Skin of body (tissue), 2 donors: Measurements from ENCODE around the gene CADPS. TPM values are rescaled to one million over a fixed set of nuclear protein-coding genes. Genes with fewer than 3 reads are reported as not detected.

Source experiments
- DNase-seq: peaks from one replicate; lab custom pipeline; 2025; lab: John Stamatoyannopoulos, UW
- total RNA-seq: library from RNA; depleted of rRNA; stranded (reverse); fragments of >200 nt; gene quantifications from one replicate; pipeline ENCODE4 v1.2.3, GENCODE V29; 2014

Gene CADPS
- total RNA-seq, 1 donor from 2014 or later: 2.4 TPM

DNA sequence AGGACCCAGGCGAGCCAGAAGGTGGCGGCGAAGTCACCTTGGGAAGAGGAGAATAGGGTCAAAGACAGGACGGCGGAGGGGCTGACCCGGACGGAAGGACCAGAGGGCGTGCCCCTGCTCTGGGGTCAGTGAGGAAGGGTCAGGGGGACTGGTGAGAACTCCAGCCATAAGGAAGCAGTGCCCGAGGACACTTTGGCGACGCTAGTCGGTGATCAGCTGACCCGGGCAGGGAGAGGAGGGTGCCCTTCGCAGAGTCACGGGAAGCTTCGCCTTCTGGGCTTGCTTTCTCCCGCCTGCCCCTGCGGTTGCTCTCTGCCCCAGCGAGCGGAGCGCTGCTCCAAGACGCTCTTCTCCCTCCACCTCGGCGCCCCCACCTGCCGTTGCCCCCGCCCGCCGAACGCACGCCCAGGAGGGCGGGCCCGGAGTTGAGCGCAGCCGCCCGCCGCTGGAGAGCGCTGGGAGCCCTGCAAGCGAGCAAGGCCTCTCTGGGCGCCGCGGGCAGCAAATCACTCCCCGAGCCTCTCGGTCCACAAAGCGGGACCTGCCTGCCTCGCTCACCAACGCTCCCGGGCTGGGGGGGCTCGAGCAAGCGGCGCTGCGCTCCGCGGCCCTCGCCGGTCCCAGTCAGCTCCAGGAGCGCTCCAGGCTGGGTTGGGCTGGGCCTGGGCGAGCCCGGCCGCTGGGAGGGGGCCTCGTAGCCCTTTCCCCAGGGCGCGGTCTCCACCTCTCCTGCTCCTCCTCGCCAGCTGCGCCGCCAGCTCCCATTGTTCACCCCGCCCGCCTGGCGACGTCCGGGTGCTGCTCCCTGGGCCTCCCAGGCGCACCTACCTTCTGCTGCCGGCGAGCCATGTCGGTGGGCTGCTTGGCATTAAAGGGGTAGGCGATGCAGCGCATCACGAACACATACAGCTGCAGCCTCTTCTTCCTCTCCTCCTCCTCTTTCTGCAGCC, 1.2 kb downstream of the CADPS start:
- no peak for DNase-seq

DNA sequence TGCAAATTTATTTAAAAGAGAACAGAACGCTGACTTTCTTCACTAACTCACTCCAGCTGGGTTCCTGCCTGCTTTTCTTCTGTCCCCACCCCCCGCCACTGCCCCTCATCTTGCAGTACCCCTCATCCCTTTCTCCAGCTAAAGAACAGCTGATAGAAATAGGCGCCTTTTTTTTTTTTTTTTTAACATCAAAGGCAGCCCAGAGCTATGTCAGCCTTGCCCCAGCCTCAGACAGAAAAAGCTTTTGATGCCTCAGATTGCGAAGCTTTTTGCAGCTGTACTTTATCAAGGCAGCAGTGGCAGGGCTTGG, 1.8 kb downstream of the CADPS start:
- no peak for DNase-seq

DNA sequence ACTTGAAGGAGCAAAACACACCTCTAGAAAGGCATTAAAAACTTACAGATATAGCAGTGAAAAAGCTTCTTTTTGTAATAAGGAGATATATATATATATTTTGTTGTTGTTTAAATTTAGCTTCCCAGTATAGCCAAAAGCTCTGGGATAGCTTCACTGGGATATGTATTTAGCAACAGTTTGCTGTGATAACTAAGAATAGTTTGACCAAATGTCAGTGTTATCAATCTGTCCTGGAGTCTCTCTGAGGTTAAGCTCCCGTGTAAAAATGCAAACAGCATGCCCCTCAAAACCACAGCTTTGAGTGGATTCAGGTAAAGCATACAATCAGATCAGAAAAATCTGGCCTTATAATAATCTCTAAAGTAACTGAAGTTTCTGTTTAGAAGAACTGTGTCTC, 2.9 kb downstream of the CADPS start:
- no peak for DNase-seq

DNA sequence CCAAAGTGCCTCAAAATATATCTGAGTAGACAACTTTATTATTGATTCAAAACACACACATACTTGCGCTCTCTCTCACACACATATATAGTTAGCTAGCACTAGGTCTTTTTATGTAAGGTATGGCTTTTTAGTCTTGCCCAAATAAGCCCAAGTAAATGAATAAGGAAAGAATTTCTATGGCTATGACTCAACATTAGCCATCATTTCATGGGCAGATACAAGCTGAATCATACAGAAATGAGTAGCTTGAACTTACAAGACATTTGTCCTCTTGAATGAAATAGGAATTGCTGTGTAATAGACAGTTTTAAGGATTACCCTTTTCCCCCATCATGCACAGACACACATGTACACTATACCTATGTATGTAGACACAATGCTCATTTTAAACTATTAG, 4.9 kb downstream of the CADPS start:
- DNase-seq: no peak

DNA sequence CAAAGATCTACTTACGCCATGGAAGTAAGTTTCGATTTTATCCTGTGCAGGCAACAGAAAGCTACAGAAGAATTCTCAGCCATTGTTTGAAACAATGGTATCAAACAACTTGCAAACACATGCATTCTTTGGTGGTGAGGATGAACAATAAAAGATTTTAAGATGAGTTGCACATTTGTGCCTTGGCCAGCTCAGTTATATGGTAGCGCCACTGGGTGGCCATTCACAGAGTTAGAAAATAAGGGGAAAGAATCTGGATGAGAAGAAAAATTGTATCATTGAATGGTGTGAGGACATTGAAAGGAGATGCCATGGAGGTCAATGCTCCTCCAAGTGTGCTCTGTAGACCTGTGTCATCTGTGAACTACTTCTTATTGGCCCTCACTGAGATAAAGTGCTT, 11.6 kb downstream of the CADPS start:
- DNase-seq: no peak

DNA sequence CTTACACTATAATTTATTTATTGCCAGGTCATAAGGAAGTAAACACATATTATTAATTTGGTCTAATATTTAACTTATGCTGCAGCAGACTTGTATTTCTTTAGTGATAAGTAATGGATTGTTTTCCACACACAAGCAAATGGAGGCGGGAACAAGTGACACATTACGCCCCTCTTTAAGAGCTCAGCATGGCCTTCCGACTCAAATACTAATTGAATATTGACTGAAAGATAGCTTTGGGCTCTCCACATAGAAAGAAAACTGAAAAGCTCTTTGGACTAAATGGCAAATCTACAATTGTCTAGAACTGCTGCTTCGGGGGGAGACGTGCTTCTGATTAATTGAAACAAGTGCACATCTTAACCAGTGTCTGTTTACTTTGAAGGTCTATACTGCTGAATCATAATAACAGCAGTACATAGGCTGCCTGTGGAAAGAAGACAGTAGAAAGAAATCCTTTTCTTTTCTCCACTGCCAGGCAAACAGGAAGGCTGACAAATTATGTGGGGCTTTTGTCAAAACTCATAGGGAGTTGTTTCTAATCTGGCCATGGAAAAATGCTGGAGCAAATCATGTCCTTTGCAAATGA, 15.9 kb downstream of the CADPS start:
- DNase-seq: no peak

DNA sequence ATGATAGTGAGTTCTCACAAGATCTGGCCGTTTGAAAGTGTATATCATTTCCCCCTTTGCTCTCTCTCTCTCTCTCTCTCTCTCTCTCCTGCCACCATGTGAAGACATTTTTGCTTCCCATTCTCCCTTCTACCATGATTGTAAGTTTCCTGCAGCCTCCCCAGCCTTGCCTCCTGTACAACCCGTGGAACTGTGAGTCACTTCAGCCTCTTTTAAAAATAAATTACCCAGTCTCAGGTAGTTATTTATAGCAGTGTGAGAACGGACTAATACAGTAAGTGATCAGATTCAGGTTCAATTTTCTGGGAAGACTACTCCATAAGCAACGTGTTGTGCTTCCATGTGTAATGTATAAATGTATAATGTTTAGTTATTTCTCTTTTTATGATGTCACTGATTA, 29.2 kb downstream of the CADPS start:
- DNase-seq: no peak

DNA sequence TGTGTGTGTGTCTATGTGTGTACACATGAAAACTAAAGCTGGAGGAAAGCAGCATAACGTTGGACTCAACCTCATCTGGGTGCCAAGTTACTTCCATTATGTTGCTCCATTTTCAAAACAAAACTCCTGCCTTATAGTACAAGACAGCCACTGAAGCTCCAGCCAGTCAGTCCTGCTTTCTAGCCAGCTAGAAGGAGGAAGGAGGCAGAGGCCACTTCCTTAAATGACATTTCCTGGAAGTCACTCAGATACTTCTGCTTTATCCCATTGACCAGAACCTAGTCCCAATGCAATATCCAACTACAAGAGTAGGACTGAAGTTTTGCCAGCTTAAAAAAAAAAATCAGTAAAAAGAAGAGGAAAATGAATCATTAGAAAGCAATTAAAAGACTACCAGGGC, 31.7 kb downstream of the CADPS start:
- DNase-seq: no peak

DNA sequence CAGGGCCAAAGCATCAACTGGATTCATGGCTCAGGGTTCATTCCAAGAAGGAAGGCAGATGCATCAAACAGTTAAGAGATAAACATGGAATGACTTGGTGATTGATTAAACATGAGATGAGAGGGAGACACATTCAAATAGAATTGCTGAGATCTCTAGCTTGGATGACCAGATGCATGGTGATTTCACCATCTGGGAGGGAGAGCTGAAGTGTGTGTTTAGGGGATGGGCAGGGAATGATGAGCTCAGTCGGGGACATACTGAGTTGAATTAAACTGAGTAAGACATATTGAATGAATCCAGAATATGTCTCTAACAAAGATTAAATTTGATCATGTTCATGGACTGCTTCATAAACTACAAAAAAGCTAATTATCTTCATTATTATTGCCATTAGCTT, 35.5 kb downstream of the CADPS start:
- no peak for DNase-seq

DNA sequence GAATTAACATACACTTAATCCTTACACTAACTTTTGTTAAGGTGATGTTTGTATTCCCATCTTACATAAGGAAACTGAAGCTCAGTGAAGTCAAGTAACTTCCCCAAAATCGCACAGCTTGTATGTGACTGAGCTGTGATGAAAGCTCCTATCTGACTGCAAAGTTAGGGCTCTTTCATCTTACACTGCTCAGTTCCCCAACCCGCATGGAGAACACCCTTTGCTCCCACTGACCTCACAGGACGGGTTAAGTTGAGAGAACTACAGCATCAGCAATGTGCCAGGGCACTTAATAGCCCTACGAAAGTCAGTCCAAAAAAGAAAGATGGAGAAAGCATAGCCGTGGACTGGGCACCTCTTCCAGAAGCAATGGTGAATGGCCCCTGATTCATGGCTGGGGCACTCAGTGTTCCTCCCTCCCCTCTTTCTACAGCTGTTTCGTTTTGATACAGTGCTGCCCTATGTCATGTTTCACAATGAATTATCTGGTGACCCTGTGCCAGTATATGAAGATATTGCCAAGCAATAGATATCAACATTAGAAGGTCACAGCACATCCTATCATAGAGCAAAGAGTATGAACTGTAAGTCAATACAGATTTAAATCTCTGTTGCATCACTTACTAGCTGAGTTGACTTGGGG, 38.0 kb downstream of the CADPS start:
- no peak for DNase-seq

DNA sequence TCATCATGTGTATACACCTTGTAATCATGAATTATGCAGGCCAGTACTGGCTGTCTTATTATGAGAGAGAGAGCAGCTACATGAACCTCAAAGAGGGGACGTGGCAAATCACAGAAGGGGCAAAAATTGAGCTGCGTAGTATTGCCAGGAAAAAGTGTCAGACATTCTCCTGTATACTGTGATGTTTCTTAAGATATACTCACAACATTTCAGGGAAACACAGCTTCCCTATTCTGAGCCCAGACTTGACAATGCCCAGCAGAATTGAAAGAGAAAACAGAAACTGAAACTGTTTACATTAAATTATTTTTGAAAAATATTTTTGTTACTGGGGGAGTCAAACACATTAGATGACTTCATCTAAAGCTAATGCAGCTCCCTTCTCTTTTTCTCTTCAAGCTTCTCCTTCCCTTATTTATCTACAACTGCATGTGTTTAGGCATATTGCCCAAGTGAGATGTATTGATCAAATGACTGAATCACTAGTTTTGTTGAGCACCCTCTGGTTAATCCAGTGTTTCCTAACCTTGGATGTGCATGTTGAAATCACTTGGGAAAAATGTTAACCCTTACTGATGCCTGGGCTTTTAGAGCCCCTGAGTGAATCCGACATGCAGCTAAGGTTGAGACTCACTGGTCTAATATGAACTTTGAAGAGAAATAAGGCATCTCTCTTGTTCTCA, 39.5 kb downstream of the CADPS start:
- no peak for DNase-seq

DNA sequence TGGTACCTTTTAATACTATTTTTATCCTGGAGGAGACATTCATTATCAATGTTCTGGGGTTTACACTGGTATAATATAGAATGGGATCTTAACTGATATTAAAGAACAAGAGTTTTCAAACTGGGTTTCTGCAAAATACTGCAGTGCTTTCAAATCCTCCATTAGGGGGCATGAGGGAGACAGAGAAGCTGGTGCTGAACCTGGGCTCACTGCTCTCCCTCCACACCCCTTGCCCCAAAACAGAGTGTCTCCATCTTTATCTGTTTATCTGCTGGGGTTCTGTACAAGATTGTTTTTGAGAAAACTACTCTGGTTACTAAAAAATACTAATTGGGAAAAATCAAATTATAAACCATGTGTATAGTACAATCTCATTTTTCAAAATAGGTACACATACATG, 41.7 kb downstream of the CADPS start:
- DNase-seq: no peak

DNA sequence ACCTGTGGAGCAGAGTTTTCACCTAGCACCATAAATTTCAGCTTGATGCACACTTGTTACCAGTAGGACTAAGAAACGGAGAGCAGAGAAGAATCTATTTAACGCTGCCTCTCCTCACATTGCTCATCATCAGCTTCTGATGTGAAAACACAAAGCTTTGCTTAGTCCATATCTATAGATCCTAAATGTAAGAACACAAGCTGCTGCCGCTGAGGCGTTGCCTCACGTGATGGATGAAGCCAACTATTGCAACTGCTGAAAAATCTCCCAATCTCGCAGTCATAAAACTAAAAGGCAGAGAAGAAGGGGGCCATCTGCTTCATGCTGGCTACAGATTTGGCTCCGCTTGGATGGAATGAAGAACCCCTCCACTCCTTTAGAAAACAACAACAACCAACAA, 42.7 kb downstream of the CADPS start:
- no peak for DNase-seq

DNA sequence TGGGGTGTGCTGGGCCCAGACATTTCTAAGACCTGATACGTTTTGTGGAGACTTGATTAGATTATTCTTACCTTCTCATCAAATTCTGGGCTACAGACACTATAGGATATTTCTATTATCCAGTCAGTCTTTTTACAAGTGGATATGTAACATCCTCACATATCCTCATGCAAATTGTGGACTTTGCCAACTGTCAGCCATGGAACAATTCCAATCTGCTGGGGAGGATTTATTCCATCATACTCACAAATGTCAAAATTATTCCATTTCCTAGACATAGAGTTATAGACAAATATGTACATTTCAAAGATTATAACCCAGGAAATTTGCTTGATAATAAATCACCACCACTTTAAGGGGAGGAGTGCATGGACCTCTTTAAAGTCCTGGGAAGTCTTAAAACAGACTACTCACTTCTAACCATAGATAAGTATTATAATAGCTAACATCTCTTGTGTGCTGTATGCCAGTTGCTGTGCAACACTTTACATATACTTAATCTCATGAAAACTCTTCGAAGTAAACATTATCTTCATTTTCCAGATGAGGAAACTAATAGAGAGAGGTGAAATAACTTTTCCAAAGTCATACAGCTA, 44.4 kb downstream of the CADPS start:
- no peak for DNase-seq

DNA sequence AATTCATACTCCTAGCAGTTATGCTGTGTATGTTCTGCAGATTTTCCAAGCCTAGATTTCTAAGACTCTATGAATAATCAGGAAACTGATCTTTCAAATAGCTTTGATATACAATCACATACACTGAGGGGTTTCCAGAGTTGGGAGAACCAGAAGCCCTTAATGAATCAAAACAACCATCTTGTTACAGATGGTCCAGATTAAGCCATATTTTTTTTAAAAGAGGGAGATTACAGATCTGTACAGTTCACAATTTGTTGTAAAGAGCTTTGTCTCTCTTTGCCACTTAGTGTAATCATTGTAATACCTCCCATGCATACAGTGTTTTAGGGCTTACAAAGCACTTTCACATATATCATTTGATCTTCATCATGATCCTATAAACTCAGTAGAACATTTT, 47.7 kb downstream of the CADPS start:
- no peak for DNase-seq

DNA sequence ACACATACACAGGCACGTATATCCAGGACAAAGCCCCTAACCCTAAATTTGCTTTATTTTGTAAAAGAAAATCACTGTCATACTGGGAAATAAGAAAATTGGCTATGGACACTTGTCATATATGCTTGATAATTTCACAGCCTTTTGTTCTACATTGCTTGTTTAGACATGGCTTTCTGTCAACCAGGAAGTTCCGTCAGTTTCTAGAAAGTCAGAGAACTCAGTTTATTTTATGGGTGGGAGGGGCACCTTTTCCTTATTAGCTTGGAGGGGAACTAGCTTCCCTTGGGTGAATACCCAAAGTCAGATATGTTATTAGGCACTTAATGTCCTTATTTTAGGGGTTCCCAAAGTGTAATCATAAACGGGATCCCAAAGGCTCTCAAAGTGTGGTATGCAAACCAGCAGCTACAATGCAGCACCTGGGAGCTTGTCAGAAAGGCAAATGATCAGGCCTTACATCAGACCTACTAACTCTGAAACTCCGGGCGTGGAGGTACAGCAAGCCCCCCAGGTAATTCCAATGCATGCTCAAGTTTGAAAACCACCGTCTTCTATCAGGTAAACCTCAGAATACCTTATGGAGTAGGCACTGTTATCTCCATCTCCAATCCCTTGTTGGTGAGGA, 50.1 kb downstream of the CADPS start:
- DNase-seq: no peak

DNA sequence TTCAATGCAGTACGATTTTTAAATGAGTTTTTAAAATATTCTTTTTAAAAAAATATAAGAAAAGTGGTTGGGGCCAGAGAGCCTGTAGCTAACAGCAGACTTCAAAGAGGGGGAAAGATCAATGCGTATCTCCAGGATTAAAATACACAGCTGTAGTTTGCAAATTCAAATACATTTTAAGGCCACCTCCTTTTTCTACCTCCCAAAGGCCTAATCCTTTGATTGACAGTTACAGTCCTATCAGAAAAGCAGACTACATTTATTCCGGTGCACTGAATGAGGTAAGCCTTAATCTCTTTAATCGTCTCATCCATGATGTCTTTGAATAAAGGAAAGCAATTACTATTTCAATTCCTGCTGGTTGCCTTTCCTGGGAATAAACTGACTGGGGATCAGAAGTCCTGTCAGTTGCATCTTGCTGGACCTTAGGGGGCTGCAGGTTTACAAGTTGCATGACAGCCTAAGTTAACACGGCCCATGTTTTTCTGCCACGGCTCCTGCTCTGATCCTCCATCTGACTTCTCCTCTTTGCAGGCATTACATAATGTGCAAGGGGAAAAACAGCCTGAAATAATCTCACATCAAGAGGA, 51.7 kb downstream of the CADPS start:
- no peak for DNase-seq

DNA sequence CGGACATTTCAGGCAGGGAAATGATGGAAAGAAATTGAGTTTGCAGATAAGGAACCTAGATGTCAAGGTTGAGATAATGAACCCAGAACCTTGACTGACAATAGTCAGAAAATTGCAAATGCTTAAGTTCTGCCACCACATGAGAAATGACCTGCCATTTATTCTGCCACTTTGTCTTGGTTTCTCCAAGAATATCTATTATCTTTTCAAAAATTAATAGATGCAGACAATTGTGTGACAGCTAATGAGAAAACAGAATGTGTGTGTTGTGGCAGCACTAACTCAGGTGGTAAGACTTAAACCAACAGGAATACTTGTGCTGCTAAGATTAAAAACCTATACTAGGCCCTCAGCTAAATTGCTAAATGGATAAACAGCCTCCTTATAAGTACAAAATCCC, 52.3 kb downstream of the CADPS start:
- no peak for DNase-seq

DNA sequence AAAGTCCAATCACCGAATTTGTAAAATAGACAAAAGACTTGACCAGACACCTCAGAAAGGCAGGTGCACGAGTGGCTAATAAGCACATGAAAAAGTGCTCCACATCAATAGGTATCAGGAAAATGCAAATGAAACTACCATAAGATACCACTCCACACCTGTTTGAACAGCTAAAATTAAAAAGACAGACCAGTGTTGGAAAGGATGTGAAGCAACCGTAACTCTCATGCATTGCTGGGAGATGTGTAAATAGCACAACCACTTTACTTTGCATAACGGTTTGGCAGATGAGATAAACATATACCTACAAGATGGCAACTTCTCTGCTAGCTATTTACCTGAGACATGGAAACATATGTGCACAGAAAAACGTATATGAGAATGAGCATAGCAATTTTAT, 56.9 kb downstream of the CADPS start:
- no peak for DNase-seq

DNA sequence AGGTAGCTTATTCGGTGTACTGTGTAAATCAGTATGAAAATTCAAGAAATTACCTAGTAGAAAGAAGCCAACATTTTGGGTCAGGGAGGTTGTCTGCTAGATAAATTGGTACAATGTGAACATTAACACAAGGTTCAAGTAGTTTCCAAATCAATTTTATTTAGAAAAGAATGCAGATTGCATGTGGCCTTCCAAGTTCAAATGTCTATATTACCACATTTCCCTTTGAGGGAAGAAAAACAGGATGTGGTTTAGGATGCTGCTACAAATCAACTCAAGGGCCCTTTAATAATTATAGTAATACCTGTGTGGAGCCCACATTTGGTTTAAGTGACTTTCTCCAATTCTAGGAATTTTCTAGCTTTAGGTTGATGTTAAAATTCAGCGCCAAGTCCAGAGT, 57.5 kb downstream of the CADPS start:
- DNase-seq: no peak

DNA sequence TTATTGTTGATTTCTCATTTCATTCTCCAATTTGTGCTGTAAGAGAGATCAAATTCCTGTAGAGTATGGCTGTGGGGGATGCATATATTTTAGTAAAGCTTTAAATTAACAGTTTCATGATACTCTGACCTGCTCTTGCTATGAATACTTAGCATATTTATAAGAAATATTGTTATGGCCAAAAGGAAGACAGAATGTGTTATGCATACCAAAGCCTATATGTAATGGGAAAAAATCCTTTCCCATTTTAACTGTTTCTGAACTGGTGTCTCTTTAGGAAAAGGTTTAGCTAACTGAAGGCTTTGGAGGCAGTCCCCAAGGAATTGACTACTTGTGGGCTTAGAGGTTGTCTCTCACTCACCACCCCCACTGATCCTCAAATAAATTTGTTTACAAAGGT, 59.2 kb downstream of the CADPS start:
- DNase-seq: no peak
